ENCODE measurements around the gene GABRB1.
A peak's percentile ranks its signal among the peaks of the same experiment; 100 is the strongest.

Gene GABRB1

DNA sequence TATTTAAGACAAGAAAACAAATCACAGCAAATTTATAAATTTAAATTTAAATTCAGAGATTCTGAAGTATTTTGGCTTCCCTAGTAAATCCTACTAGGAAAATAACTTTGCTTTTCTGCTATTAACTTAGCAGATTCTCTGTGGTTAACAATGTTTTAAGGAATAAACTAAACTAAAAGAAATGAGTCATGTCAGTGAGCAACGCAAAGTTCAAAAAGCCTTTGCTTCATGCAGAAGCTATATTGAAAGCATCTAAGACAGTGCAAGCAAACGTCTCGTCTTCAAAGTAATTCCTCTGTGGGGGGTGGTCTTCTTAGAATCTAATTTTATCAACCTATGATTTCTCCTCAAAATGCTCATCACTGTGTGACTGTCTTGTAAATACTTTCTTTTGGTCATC lies 30.1 kb downstream of the GABRB1 start:
- no peak overlapping the region for H4K5ac ChIP-seq (ENCODE audit: low read length)
- H2BK120ac ChIP-seq (ENCODE audit: low read depth, low read length) = no peak overlapping the region
- no peak overlapping the region for H2BK15ac ChIP-seq (replicated peaks; ENCODE audit: low read depth)
- no peak overlapping the region for H3K27ac ChIP-seq (ENCODE audit: low read depth, low read length)
- no peak overlapping the region for H3K56ac ChIP-seq (ENCODE audit: low read length)
- H3K4me2 ChIP-seq (ENCODE audit: low read length) = no peak overlapping the region
- H3K4ac ChIP-seq (ENCODE audit: low read depth, low read length) = no peak overlapping the region
- no peaks in the 10 kb centered on the region for H3K79me1 ChIP-seq (ENCODE audit: low read length)
- H2AK5ac ChIP-seq (ENCODE audit: low read length) = no peak overlapping the region
- H3K4me1 ChIP-seq (ENCODE audit: control insufficient read depth, low read depth, low read length) = no peaks in the 10 kb centered on the region
- DNase-seq = no peak
- H3K9ac ChIP-seq (ENCODE audit: low read length) = no peak overlapping the region
- no peak overlapping the region for H4K8ac ChIP-seq (ENCODE audit: low read depth, low read length)
- no peak overlapping the region for H3K18ac ChIP-seq (ENCODE audit: low read length)
- no peaks in the 10 kb centered on the region for H3K79me2 ChIP-seq (ENCODE audit: control insufficient read depth, insufficient read depth, low read length)
- H3K23ac ChIP-seq (ENCODE audit: low read length) = no peak overlapping the region
- WGBS (ENCODE audit: extremely low coverage, insufficient coverage, low lambda C conversion rate) = no CpG with 5 or more reads among the region's 3 CpGs
- H3K36me3 ChIP-seq (ENCODE audit: control insufficient read depth, insufficient read depth, low read length) = no peaks in the 10 kb centered on the region
- no peak overlapping the region for H3K4me3 ChIP-seq (ENCODE audit: low read length)
- H2BK5ac ChIP-seq (ENCODE audit: low read length) = no peak overlapping the region
- H3K27me3 ChIP-seq (ENCODE audit: insufficient read depth, low read length, poor library complexity) = no peaks in the 10 kb centered on the region

DNA sequence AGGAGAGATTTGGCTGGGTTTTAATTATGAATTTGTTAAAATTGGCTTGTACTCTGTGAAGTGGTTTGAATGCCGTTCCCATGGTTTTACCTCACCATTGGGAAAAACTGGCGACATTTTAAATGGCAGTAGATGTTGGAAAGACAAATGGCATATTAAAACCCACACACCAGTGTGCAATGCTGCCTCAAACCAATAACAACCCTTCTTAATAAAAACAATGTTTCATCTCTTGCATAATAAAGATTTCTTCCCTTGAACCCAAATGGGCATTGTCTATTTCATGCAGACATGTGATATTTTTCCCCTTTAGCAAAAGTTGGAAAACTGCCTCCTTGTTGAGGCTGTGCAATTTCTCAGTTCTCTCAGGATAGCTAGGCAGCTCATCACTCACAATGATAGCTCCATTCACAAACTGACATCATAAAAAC lies 33.7 kb downstream of the GABRB1 start:
- WGBS (ENCODE audit: extremely low coverage, insufficient coverage, low lambda C conversion rate) = no CpG with 5 or more reads among the region's 2 CpGs
- H3K4ac ChIP-seq (ENCODE audit: low read depth, low read length) = no peak overlapping the region
- no peaks in the 10 kb centered on the region for H3K79me2 ChIP-seq (ENCODE audit: control insufficient read depth, insufficient read depth, low read length)
- H3K79me1 ChIP-seq (ENCODE audit: low read length) = no peaks in the 10 kb centered on the region
- H3K4me3 ChIP-seq (ENCODE audit: low read length) = no peak overlapping the region
- H4K5ac ChIP-seq (ENCODE audit: low read length) = no peak overlapping the region
- H3K9ac ChIP-seq (ENCODE audit: low read length) = no peak overlapping the region
- no peak overlapping the region for H3K4me2 ChIP-seq (ENCODE audit: low read length)
- H3K27me3 ChIP-seq (ENCODE audit: insufficient read depth, low read length, poor library complexity) = no peaks in the 10 kb centered on the region
- H2BK120ac ChIP-seq (ENCODE audit: low read depth, low read length) = no peak overlapping the region
- no peak overlapping the region for H4K8ac ChIP-seq (ENCODE audit: low read depth, low read length)
- no peak overlapping the region for H2BK5ac ChIP-seq (ENCODE audit: low read length)
- DNase-seq = no peak
- H3K23ac ChIP-seq (ENCODE audit: low read length) = no peak overlapping the region
- no peaks in the 10 kb centered on the region for H3K4me1 ChIP-seq (ENCODE audit: control insufficient read depth, low read depth, low read length)
- no peak overlapping the region for H2BK15ac ChIP-seq (replicated peaks; ENCODE audit: low read depth)
- H2AK5ac ChIP-seq (ENCODE audit: low read length) = no peak overlapping the region
- no peak overlapping the region for H3K56ac ChIP-seq (ENCODE audit: low read length)
- no peaks in the 10 kb centered on the region for H3K36me3 ChIP-seq (ENCODE audit: control insufficient read depth, insufficient read depth, low read length)
- no peak overlapping the region for H3K18ac ChIP-seq (ENCODE audit: low read length)
- no peak overlapping the region for H3K27ac ChIP-seq (ENCODE audit: low read depth, low read length)

DNA sequence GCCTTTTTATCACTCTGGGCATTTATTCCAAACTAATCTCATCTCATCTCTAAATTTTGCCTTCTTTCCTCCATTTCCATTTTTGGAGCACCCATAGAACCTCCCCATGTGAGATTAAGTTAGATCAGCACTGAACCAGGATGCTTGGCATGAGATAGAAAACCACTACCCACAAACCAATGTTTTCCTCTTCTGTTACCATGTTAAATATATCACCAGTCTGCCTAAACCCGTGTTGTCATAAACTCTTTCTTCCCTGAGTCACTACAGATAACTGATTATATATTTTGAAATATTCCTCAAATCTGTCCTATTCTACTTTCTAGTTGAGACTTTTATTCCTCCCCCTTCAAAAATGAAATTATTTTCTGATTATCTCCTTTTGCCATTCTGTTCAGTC lies 37.6 kb downstream of the GABRB1 start:
- Histone ChIP-seq H3K79me2 (ENCODE audit: control insufficient read depth, insufficient read depth, low read length) (no peaks in the 10 kb centered on the region), H3K23ac (ENCODE audit: low read length) (no peak overlapping the region), H3K27ac (ENCODE audit: low read depth, low read length) (no peak overlapping the region), H3K4ac (ENCODE audit: low read depth, low read length) (no peak overlapping the region), H3K56ac (ENCODE audit: low read length) (no peak overlapping the region), H3K4me1 (ENCODE audit: control insufficient read depth, low read depth, low read length) (no peaks in the 10 kb centered on the region), H3K4me3 (ENCODE audit: low read length) (no peak overlapping the region), H3K79me1 (ENCODE audit: low read length) (no peaks in the 10 kb centered on the region), H3K27me3 (ENCODE audit: insufficient read depth, low read length, poor library complexity) (no peaks in the 10 kb centered on the region), H3K18ac (ENCODE audit: low read length) (no peak overlapping the region), H4K5ac (ENCODE audit: low read length) (no peak overlapping the region), H2BK5ac (ENCODE audit: low read length) (no peak overlapping the region), H2BK120ac (ENCODE audit: low read depth, low read length) (no peak overlapping the region), H3K36me3 (ENCODE audit: control insufficient read depth, insufficient read depth, low read length) (no peaks in the 10 kb centered on the region), H3K4me2 (ENCODE audit: low read length) (no peak overlapping the region), H3K9ac (ENCODE audit: low read length) (no peak overlapping the region), H2BK15ac (replicated peaks; ENCODE audit: low read depth) (no peak overlapping the region), H4K8ac (ENCODE audit: low read depth, low read length) (no peak overlapping the region), H2AK5ac (ENCODE audit: low read length) (no peak overlapping the region)
- no peak for DNase-seq
- WGBS (ENCODE audit: extremely low coverage, insufficient coverage, low lambda C conversion rate) = no CpG with 5 or more reads among the region's 1 CpG

DNA sequence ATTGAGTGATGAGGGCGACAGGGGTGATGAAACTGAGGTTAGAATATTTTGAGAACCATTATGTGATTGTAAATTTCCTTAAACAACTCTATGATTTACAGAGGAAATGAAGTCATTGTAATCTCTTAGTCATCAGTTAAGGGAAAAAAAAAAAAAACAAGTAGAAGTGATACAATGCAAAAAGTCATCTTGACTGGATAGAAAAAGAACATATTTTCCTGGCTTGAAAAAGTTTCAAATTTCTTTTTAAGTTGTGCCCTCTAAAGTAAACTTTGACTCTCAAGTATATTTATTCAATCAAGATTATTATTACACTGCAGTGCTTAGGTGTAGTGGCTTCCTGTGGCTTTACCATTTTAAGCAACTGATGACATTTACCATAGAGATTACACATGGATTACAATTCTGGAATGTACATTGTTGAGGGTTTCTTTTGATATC lies 40.6 kb downstream of the GABRB1 start:
- Histone ChIP-seq H3K4me1 (ENCODE audit: control insufficient read depth, low read depth, low read length) (no peaks in the 10 kb centered on the region), H2BK120ac (ENCODE audit: low read depth, low read length) (no peak overlapping the region), H4K8ac (ENCODE audit: low read depth, low read length) (no peak overlapping the region), H3K56ac (ENCODE audit: low read length) (no peak overlapping the region), H3K9ac (ENCODE audit: low read length) (no peak overlapping the region), H4K5ac (ENCODE audit: low read length) (no peak overlapping the region), H3K79me2 (ENCODE audit: control insufficient read depth, insufficient read depth, low read length) (no peaks in the 10 kb centered on the region), H3K79me1 (ENCODE audit: low read length) (no peaks in the 10 kb centered on the region), H2AK5ac (ENCODE audit: low read length) (no peak overlapping the region), H3K4me2 (ENCODE audit: low read length) (no peak overlapping the region), H3K4ac (ENCODE audit: low read depth, low read length) (no peak overlapping the region), H2BK5ac (ENCODE audit: low read length) (no peak overlapping the region), H3K4me3 (ENCODE audit: low read length) (no peak overlapping the region), H3K27me3 (ENCODE audit: insufficient read depth, low read length, poor library complexity) (no peaks in the 10 kb centered on the region), H2BK15ac (replicated peaks; ENCODE audit: low read depth) (no peak overlapping the region), H3K18ac (ENCODE audit: low read length) (no peak overlapping the region), H3K23ac (ENCODE audit: low read length) (no peak overlapping the region), H3K27ac (ENCODE audit: low read depth, low read length) (no peak overlapping the region), H3K36me3 (ENCODE audit: control insufficient read depth, insufficient read depth, low read length) (no peaks in the 10 kb centered on the region)
- no peak for DNase-seq
- WGBS (ENCODE audit: extremely low coverage, insufficient coverage, low lambda C conversion rate) = no CpG with 5 or more reads among the region's 1 CpG

DNA sequence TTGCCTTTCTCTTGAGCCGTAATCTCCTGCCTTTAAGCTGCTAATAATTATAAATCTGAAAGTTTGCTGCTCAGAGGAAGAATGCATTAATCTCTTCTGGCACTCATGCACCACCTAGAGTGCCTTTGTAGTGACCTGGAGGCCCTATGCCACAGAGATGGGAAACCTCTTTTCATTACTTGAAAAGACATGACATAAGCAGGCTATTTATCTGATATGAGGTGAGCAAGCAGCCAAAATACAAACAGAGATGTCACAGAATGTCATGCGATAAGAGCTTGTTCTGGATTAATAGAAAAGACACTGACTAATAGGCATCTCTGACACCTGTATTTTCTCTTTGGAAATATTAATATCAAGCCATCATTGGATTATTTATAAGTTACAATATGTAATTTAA lies 42.3 kb downstream of the GABRB1 start:
- H3K79me2 ChIP-seq (ENCODE audit: control insufficient read depth, insufficient read depth, low read length) = no peaks in the 10 kb centered on the region
- H3K4ac ChIP-seq (ENCODE audit: low read depth, low read length) = no peak overlapping the region
- no peak overlapping the region for H2AK5ac ChIP-seq (ENCODE audit: low read length)
- no peak overlapping the region for H4K5ac ChIP-seq (ENCODE audit: low read length)
- no peak overlapping the region for H2BK120ac ChIP-seq (ENCODE audit: low read depth, low read length)
- no peak overlapping the region for H3K4me2 ChIP-seq (ENCODE audit: low read length)
- peak overlapping the region; percentile 28 for H4K8ac ChIP-seq (ENCODE audit: low read depth, low read length)
- no peak overlapping the region for H3K18ac ChIP-seq (ENCODE audit: low read length)
- no peak overlapping the region for H3K9ac ChIP-seq (ENCODE audit: low read length)
- no peaks in the 10 kb centered on the region for H3K27me3 ChIP-seq (ENCODE audit: insufficient read depth, low read length, poor library complexity)
- no CpG with 5 or more reads among the region's 2 CpGs for WGBS (ENCODE audit: extremely low coverage, insufficient coverage, low lambda C conversion rate)
- no peak overlapping the region for H3K56ac ChIP-seq (ENCODE audit: low read length)
- H3K4me3 ChIP-seq (ENCODE audit: low read length) = no peak overlapping the region
- no peak for DNase-seq
- H2BK15ac ChIP-seq (replicated peaks; ENCODE audit: low read depth) = no peak overlapping the region
- H2BK5ac ChIP-seq (ENCODE audit: low read length) = no peak overlapping the region
- H3K27ac ChIP-seq (ENCODE audit: low read depth, low read length) = no peak overlapping the region
- no peaks in the 10 kb centered on the region for H3K36me3 ChIP-seq (ENCODE audit: control insufficient read depth, insufficient read depth, low read length)
- no peak overlapping the region for H3K23ac ChIP-seq (ENCODE audit: low read length)
- H3K79me1 ChIP-seq (ENCODE audit: low read length) = no peaks in the 10 kb centered on the region
- H3K4me1 ChIP-seq (ENCODE audit: control insufficient read depth, low read depth, low read length) = no peaks in the 10 kb centered on the region

DNA sequence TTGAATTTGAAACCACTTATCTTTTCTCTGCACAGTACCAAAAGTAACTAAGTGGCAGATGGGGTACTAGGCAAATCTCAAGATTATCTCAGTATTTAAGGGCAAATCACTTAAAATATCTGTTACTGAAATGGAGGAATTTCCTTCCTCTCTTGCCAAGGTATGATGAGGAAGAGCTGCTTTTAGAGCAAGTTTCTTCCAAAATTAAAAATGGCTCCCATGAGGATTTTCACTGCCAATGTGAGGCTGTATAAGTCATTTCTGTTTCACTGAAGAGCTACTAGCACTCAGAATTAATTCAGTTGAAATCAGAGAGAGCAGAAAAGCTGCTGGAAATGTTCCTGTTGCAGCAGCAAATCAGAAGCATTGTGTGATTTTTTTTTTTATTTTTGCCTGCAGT lies 43.4 kb downstream of the GABRB1 start:
- Histone ChIP-seq H2AK5ac (ENCODE audit: low read length) (no peak overlapping the region), H3K9ac (ENCODE audit: low read length) (no peak overlapping the region), H3K23ac (ENCODE audit: low read length) (no peak overlapping the region), H2BK5ac (ENCODE audit: low read length) (no peak overlapping the region), H3K4me3 (ENCODE audit: low read length) (no peak overlapping the region), H3K79me2 (ENCODE audit: control insufficient read depth, insufficient read depth, low read length) (no peaks in the 10 kb centered on the region), H3K56ac (ENCODE audit: low read length) (no peak overlapping the region), H3K4me2 (ENCODE audit: low read length) (no peak overlapping the region), H4K8ac (ENCODE audit: low read depth, low read length) (no peak overlapping the region), H2BK15ac (replicated peaks; ENCODE audit: low read depth) (no peak overlapping the region), H3K27ac (ENCODE audit: low read depth, low read length) (no peak overlapping the region), H3K27me3 (ENCODE audit: insufficient read depth, low read length, poor library complexity) (no peaks in the 10 kb centered on the region), H3K4me1 (ENCODE audit: control insufficient read depth, low read depth, low read length) (no peaks in the 10 kb centered on the region), H2BK120ac (ENCODE audit: low read depth, low read length) (no peak overlapping the region), H4K5ac (ENCODE audit: low read length) (no peak overlapping the region), H3K79me1 (ENCODE audit: low read length) (no peaks in the 10 kb centered on the region), H3K4ac (ENCODE audit: low read depth, low read length) (no peak overlapping the region), H3K36me3 (ENCODE audit: control insufficient read depth, insufficient read depth, low read length) (no peaks in the 10 kb centered on the region), H3K18ac (ENCODE audit: low read length) (no peak overlapping the region)
- no peak for DNase-seq

Data from mesendoderm (in vitro differentiated cells).